OCI-LY3 (cell line): Measurements from ENCODE around the gene EIF4E3.

Experiments
- H2AFZ ChIP-seq: fragments of 200-600, 300-600 bp; shearing (Covaris generic); 2 replicates; pipeline ENCODE4 v1.6.0; 2014; ENCODE audit warnings: antibody characterized with exemption, low read depth, low read length
- H3K27ac ChIP-seq: fragments of 200-600, 300-600 bp; sonication (generic); 2 replicates; pipeline ENCODE4 v1.5.1; 2014; ENCODE audit warnings: mild to moderate bottlenecking, low read length, moderate library complexity, mixed read lengths
- H3K27me3 ChIP-seq: fragments of 200-600, 300-600 bp; sonication (generic); 2 replicates; pipeline ENCODE4 v1.6.1; 2014; ENCODE audit warnings: low read depth, low read length, mixed read lengths
- H3K36me3 ChIP-seq: fragments of 200-600, 300-600 bp; sonication (generic); replicated peaks from 2 replicates; pipeline ENCODE3; 2014; ENCODE audit warnings: low read depth, low read length, mixed read lengths
- H3K4me1 ChIP-seq: fragments of 300-600, 200-600 bp; sonication (generic); 2 replicates; pipeline ENCODE4 v1.6.1; 2014; ENCODE audit warnings: low read length, mixed read lengths
- H3K4me2 ChIP-seq: fragments of 200-600, 300-600 bp; sonication (generic); 2 replicates; pipeline ENCODE4 v1.6.1; 2014; ENCODE audit warnings: low read length, mixed read lengths
- H3K4me3 ChIP-seq: fragments of 300-600, 200-600 bp; sonication (generic); 2 replicates; pipeline ENCODE4 v1.5.1; 2014; ENCODE audit warnings: antibody characterized with exemption, mild to moderate bottlenecking, low read length, moderate library complexity
- H3K79me2 ChIP-seq: fragments of 300-600, 200-600 bp; shearing (Covaris generic); 2 replicates; pipeline ENCODE4 v1.6.1; 2014; ENCODE audit warnings: mild to moderate bottlenecking, low read length, mixed read lengths
- H3K9ac ChIP-seq: fragments of 300-600, 200-600 bp; shearing (Covaris generic); 2 replicates; pipeline ENCODE4 v1.6.0; 2014; ENCODE audit warnings: mild to moderate bottlenecking, low read length, moderate library complexity
- H3K9me3 ChIP-seq: fragments of 200-600, 300-600 bp; shearing (Covaris generic); 2 replicates; pipeline ENCODE4 v1.6.1; 2014; ENCODE audit warnings: low read length, mixed read lengths; ENCODE audit not compliant: insufficient read depth
- H4K20me1 ChIP-seq: fragments of 200-600, 300-600 bp; sonication (generic); 2 replicates; pipeline ENCODE4 v1.6.1; 2016; ENCODE audit warnings: low read length, mixed read lengths; ENCODE audit not compliant: insufficient read depth
- EZH2phosphoT487 ChIP-seq: fragments of 200-600 bp; shearing (Covaris generic); IDR thresholded peaks from 2 replicates; pipeline ENCODE4 v1.6.1; 2018; ENCODE audit warnings: antibody characterized with exemption, mixed run types, low read depth
- TF ChIP-seq, protein P1 (sequence below): fragments of 200-600, 300-600 bp; sonication (generic); IDR thresholded peaks from 2 replicates; pipeline ENCODE4 v1.5.1; 2014; ENCODE audit warnings: antibody characterized with exemption, low read length, low read depth

The EIF4E3 gene

DNA sequence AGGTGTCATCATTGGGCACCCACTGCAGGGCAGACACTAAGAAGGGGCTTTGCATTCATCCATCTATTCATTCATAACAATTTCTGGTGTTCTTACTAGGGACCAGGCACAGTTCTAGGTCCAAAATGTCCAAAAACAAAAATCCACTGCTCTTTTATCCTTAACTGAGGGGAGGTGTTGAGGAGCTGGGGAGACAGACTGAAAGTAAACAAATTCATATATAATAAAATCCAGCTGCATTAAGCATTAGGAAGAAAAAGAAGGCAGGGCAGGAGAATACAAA lies 1.1 kb downstream of the EIF4E3 start:
- Histone ChIP-seq H3K9me3 (no peaks in the 10 kb centered on the region), H3K4me1 (peaks cover 13% of the 10 kb centered on the region), H3K27me3 (peaks cover 80% of the 10 kb centered on the region), H2AFZ (no peak overlapping the region), H3K36me3 (no peaks in the 10 kb centered on the region), H3K4me2 (peak overlapping the region; percentile 99), H3K27ac (no peak overlapping the region), H4K20me1 (no peaks in the 10 kb centered on the region), H3K4me3 (peak overlapping the region; percentile 81), H3K9ac (no peak overlapping the region; the same call in 1 of the 2 replicates), H3K79me2 (no peaks in the 10 kb centered on the region)
- TF ChIP-seq, protein P1, sequence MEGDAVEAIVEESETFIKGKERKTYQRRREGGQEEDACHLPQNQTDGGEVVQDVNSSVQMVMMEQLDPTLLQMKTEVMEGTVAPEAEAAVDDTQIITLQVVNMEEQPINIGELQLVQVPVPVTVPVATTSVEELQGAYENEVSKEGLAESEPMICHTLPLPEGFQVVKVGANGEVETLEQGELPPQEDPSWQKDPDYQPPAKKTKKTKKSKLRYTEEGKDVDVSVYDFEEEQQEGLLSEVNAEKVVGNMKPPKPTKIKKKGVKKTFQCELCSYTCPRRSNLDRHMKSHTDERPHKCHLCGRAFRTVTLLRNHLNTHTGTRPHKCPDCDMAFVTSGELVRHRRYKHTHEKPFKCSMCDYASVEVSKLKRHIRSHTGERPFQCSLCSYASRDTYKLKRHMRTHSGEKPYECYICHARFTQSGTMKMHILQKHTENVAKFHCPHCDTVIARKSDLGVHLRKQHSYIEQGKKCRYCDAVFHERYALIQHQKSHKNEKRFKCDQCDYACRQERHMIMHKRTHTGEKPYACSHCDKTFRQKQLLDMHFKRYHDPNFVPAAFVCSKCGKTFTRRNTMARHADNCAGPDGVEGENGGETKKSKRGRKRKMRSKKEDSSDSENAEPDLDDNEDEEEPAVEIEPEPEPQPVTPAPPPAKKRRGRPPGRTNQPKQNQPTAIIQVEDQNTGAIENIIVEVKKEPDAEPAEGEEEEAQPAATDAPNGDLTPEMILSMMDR, result no peak
- no peak for TF ChIP-seq EZH2phosphoT487

DNA sequence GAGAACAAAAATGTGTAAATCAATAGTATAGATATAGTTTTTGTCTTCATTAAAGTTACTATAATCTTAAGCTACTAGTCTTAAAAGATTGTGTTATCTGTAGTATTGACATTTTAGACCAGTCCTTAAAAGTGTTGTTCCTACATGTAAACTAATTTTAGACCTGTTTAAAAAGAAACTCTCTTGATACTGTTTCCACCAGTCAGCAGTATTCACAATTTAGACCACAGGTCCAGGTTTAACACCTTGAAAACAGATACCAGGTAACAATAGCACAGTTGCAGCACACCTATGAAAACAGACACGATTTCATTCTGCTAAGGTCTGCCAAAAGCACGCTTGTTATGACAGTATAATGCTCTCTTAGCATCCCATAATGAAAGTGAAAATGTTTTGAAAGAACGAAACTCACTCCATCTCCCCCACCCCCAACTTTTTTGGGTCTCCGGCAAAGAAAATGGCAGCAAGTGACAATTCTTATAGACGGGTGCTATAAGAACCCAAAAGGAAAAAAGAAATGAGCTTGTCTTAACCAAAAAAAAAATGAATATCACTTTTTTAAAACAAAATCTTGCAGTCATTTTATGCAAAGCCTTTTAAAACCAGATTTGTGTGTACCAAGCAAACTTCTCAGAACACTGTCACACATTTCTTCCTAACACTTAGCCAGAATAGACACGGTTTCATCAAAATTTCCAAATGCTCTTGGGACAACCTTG lies 1.6 kb downstream of the EIF4E3 start:
- Histone ChIP-seq H3K36me3 (no peaks in the 10 kb centered on the region), H3K4me2 (peak overlapping the region; percentile 99), H4K20me1 (no peaks in the 10 kb centered on the region), H3K79me2 (no peaks in the 10 kb centered on the region), H3K4me3 (peak overlapping the region; percentile 81), H3K4me1 (peaks cover 13% of the 10 kb centered on the region), H3K27me3 (peaks cover 80% of the 10 kb centered on the region), H3K9ac (no peak overlapping the region), H2AFZ (no peak overlapping the region), H3K9me3 (no peaks in the 10 kb centered on the region), H3K27ac (no peak overlapping the region)
- TF ChIP-seq, protein P1, result no peak
- TF ChIP-seq EZH2phosphoT487, result no peak

DNA sequence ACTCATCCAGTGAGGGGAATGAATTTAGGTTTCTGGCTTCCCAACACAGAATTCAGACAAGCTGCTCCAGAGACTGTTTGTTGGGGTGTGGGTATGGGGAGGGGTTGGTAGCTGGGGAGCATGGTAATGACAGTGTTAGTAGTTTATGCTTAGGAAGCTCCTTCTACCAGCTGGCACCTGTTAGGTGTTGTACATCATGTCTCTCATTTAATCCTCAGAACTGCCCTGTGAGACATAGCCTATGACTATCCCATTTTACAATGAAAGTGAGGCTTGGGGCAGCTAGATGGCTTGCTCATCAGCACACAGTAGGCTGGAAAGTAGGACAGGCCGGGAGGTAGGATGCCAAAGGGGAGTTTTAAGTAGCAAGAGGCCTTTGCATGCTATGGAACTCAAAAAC lies 2.5 kb downstream of the EIF4E3 start:
- Histone ChIP-seq H3K4me2 (no peak overlapping the region), H3K27me3 (peaks cover 83% of the 10 kb centered on the region), H3K9me3 (no peaks in the 10 kb centered on the region), H3K4me1 (peaks cover 13% of the 10 kb centered on the region), H3K79me2 (no peaks in the 10 kb centered on the region), H2AFZ (no peak overlapping the region), H3K27ac (no peak overlapping the region), H3K9ac (no peak overlapping the region), H4K20me1 (no peaks in the 10 kb centered on the region), H3K4me3 (no peak overlapping the region), H3K36me3 (no peaks in the 10 kb centered on the region)
- no peak for TF ChIP-seq EZH2phosphoT487
- TF ChIP-seq, protein P1, result no peak

DNA sequence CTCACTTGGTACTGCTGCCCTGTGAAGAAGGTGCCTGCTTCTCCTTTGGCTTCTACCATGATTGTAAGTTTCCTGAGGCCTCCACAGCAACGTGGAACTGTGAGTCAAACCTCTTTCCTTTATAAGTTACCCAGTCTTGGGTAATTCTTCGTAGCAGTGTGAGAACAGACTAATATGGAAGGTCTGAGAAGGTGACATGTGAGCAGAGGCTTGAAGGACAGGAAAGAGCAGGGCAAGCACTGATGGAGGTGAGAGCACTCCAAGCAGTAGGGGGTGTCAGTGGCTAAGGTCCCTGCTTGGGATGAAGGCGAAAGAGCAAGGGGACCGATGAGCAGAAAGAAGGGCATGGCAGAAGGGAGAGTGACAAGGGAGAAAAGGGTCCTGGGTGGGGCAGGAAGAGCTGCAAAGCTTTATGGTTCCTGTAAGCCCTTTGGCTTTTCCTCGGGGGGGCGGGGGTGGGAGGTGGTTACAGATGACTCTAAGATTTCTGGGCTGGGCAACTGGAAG lies 3.5 kb downstream of the EIF4E3 start:
- H3K79me2 ChIP-seq, result no peaks in the 10 kb centered on the region
- H3K4me3 ChIP-seq, result no peak overlapping the region
- peaks cover 85% of the 10 kb centered on the region for H3K27me3 ChIP-seq
- H2AFZ ChIP-seq, result no peak overlapping the region
- H3K27ac ChIP-seq, result no peak overlapping the region
- peaks cover 13% of the 10 kb centered on the region for H3K4me1 ChIP-seq
- TF ChIP-seq EZH2phosphoT487, result no peak
- TF ChIP-seq, protein P1, result no peak
- no peaks in the 10 kb centered on the region for H4K20me1 ChIP-seq
- no peaks in the 10 kb centered on the region for H3K9me3 ChIP-seq
- H3K9ac ChIP-seq, result no peak overlapping the region
- no peak overlapping the region for H3K4me2 ChIP-seq
- no peaks in the 10 kb centered on the region for H3K36me3 ChIP-seq
